GM23338 (cell line): ENCODE results near the gene DESI1. TPM values are rescaled to one million over a fixed set of nuclear protein-coding genes. Genes with fewer than 3 reads are reported as not detected.

Experiments used
- ATAC-seq: fragments of 200-7000 bp; cut with Tn5 transposase; 3 replicates; pipeline ENCODE4 v1.9.1; 2020
- DNase-seq: peaks from one replicate; pipeline ENCODE4 v3.0.0-alpha.2; 2015; ENCODE audit warnings: low spot score
- H2AFZ ChIP-seq: fragments of 200-600 bp; sonication (generic); 2 replicates; pipeline ENCODE4 v1.8.0; 2016; ENCODE audit warnings: antibody characterized with exemption, mild to moderate bottlenecking, moderate library complexity
- H3F3A ChIP-seq: fragments of 200-600 bp; sonication (generic); replicated peaks from 2 replicates; pipeline ENCODE4 v1.8.0; 2017; ENCODE audit warnings: antibody characterized with exemption, mixed run types, low read depth
- H3K27ac ChIP-seq: fragments of 200-600 bp; sonication (generic); 2 replicates; pipeline ENCODE4 v1.6.1; 2016; ENCODE audit warnings: low read depth
- H3K27me3 ChIP-seq: fragments of 200-600 bp; sonication (generic); 2 replicates; pipeline ENCODE4 v1.8.0; 2016; ENCODE audit warnings: mild to moderate bottlenecking, mixed run types, moderate library complexity; ENCODE audit not compliant: insufficient read depth
- H3K36me3 ChIP-seq: fragments of 200-600 bp; sonication (generic); 2 replicates; pipeline ENCODE4 v1.8.0; 2016; ENCODE audit warnings: mild to moderate bottlenecking; ENCODE audit not compliant: insufficient read depth
- H3K4me1 ChIP-seq: fragments of 200-600 bp; sonication (generic); 2 replicates; pipeline ENCODE4 v1.8.0; 2016; ENCODE audit warnings: mild to moderate bottlenecking, moderate library complexity; ENCODE audit not compliant: insufficient read depth
- H3K4me2 ChIP-seq: fragments of 200-600 bp; sonication (generic); 2 replicates; pipeline ENCODE4 v1.7.1; 2017; ENCODE audit warnings: mixed run types
- H3K4me3 ChIP-seq: fragments of 200-600 bp; sonication (generic); 2 replicates; pipeline ENCODE4 v1.6.1; 2016; ENCODE audit warnings: mixed run types
- H3K79me2 ChIP-seq: fragments of 200-600 bp; sonication (generic); replicated peaks from 2 replicates; pipeline ENCODE4 v1.8.0; 2017; ENCODE audit warnings: mild to moderate bottlenecking; ENCODE audit not compliant: insufficient read depth
- H3K9me2 ChIP-seq: fragments of 200-600 bp; sonication (generic); 2 replicates; pipeline ENCODE4 v1.8.0; 2017; ENCODE audit not compliant: insufficient read depth
- H4K20me1 ChIP-seq: fragments of 200-600 bp; sonication (generic); replicated peaks from 2 replicates; pipeline ENCODE4 v1.8.0; 2017; ENCODE audit warnings: mild to moderate bottlenecking; ENCODE audit not compliant: insufficient read depth
- H3K27ac Mint-ChIP-seq: 2 replicates; pipeline ENCODE4 v1.8.0; 2020; ENCODE audit warnings: inconsistent platforms, mild to moderate bottlenecking, moderate library complexity, mixed read lengths
- H3K27me3 Mint-ChIP-seq: 3 replicates; pipeline ENCODE4 v1.8.0; 2022; ENCODE audit warnings: low read depth, mild to moderate bottlenecking, moderate library complexity, mixed read lengths, inconsistent platforms; ENCODE audit not compliant: insufficient read depth, poor library complexity
- H3K36me3 Mint-ChIP-seq: 3 replicates; pipeline ENCODE4 v1.8.0; 2021; ENCODE audit warnings: low read depth, mild to moderate bottlenecking, inconsistent platforms, moderate library complexity, mixed read lengths
- H3K4me1 Mint-ChIP-seq: 3 replicates; pipeline ENCODE4 v1.8.0; 2020; ENCODE audit warnings: mild to moderate bottlenecking, inconsistent platforms, mixed read lengths
- H3K4me3 Mint-ChIP-seq: 3 replicates; pipeline ENCODE4 v1.8.0; 2021; ENCODE audit warnings: moderate library complexity, mild to moderate bottlenecking, inconsistent platforms, mixed read lengths
- H3K9me3 Mint-ChIP-seq: 3 replicates; pipeline ENCODE4 v1.8.0; 2020; ENCODE audit warnings: moderate library complexity, mild to moderate bottlenecking, inconsistent platforms, mixed read lengths
- CREB1 ChIP-seq: fragments of 250-450 bp; sonication (Bioruptor Pico); IDR thresholded peaks from 2 replicates; pipeline ENCODE4 v1.5.0; 2020; ENCODE audit warnings: low read depth, mild to moderate bottlenecking, moderate library complexity
- CTCF ChIP-seq, 2 experiments: fragments of 200-600 bp in 1 of 2; sonication (generic) in 1 of 2; conservative IDR thresholded peaks; 2 replicates each; pipeline versions ENCODE4 v1.5.1 to v1.6.1; 2016 to 2017; ENCODE audit warnings: antibody characterized with exemption in 2 of 2, low read depth in 2 of 2, mild to moderate bottlenecking in 2 of 2, moderate library complexity in 1 of 2
- ETS1 ChIP-seq: IDR thresholded peaks from 2 replicates; pipeline ENCODE4 v1.6.1; 2016; ENCODE audit warnings: antibody characterized with exemption
- EZH2 ChIP-seq: fragments of 200-600 bp; sonication (generic); IDR thresholded peaks from one replicate; pipeline ENCODE4 v1.8.0; 2017; ENCODE audit warnings: antibody characterized with exemption, mild to moderate bottlenecking, low read depth; ENCODE audit not compliant: unreplicated experiment
- EZH2phosphoT487 ChIP-seq: fragments of 200-600 bp; sonication (generic); IDR thresholded peaks from one replicate; pipeline ENCODE4 v1.8.1; 2018; ENCODE audit warnings: antibody characterized with exemption; ENCODE audit not compliant: unreplicated experiment
- JUNB ChIP-seq: IDR thresholded peaks from one replicate; pipeline ENCODE4 v1.6.1; 2016; ENCODE audit warnings: antibody characterized with exemption; ENCODE audit not compliant: unreplicated experiment
- NANOG ChIP-seq: IDR thresholded peaks from 2 replicates; pipeline ENCODE4 v1.6.1; 2016; ENCODE audit warnings: antibody characterized with exemption, borderline replicate concordance
- POLR2AphosphoS5 ChIP-seq: IDR thresholded peaks from 2 replicates; pipeline ENCODE4 v1.6.1; 2016; ENCODE audit warnings: antibody characterized with exemption, low read depth
- REST ChIP-seq: IDR thresholded peaks from one replicate; pipeline ENCODE4 v1.6.1; 2018; ENCODE audit warnings: antibody characterized with exemption; ENCODE audit not compliant: unreplicated experiment
- STAT1 ChIP-seq: IDR thresholded peaks from one replicate; pipeline ENCODE4 v1.6.1; 2016; ENCODE audit warnings: antibody characterized with exemption; ENCODE audit not compliant: unreplicated experiment
- ZNF114 ChIP-seq: fragments of 250-450 bp; sonication (Bioruptor Pico); IDR thresholded peaks from 2 replicates; pipeline ENCODE4 v1.5.0; 2020; ENCODE audit warnings: mild to moderate bottlenecking, moderate library complexity
- ZNF331 ChIP-seq: fragments of 250-450 bp; sonication (Bioruptor Pico); IDR thresholded peaks from 2 replicates; pipeline ENCODE4 v1.5.0; 2020; ENCODE audit warnings: low read depth, mild to moderate bottlenecking, moderate library complexity
- ZNF462 ChIP-seq: fragments of 250-450 bp; sonication (Bioruptor Pico); IDR thresholded peaks from 2 replicates; pipeline ENCODE4 v1.5.0; 2020; ENCODE audit warnings: mild to moderate bottlenecking, moderate library complexity
- polyA plus RNA-seq: library from polyadenylated mRNA; unstranded; fragments of >200 nt; fragmentation: Nextera tagmentation; extraction: Ambion mirVana; gene quantifications from 2 replicates; pipeline ENCODE4 v1.2.1, GENCODE V29; 2016
- total RNA-seq: library from RNA; depleted of rRNA; stranded (reverse); fragments of >200 nt; shearing (Covaris generic); gene quantifications from 2 replicates; pipeline ENCODE4 v1.2.3, GENCODE V29; 2014

The DESI1 gene
- total and polyA plus RNA-seq, 2 experiments from 2014 or later: 33.7 to 53.8 TPM

- H3K36me3 ChIP-seq: peaks cover 64% of the 10 kb centered on the region
- no peak overlapping the region for H2AFZ ChIP-seq
- TF ChIP-seq CTCF (conservative IDR thresholded peaks at IDR 0.05; ENCODE audit: low read depth in 2 of 2) (no peak), STAT1 (no peak), CREB1 (CRISPR knock-in tag) (no peak), ETS1 (no peak), POLR2AphosphoS5 (no peak), JUNB (no peak), ZNF114 (CRISPR knock-in tag) (no peak), ZNF462 (CRISPR knock-in tag) (no peak), EZH2 (no peak), EZH2phosphoT487 (no peak), REST (no peak), NANOG (no peak), ZNF331 (CRISPR knock-in tag) (no peak)
- H3K9me2 ChIP-seq: no peaks in the 10 kb centered on the region
- H3K4me2 ChIP-seq: no peak overlapping the region
- Mint-ChIP-seq H3K4me3 (no peak overlapping the region), H3K36me3 (peaks cover 91% of the 10 kb centered on the region), H3K27ac (no peak overlapping the region), H3K27me3 (peaks cover 4% of the 10 kb centered on the region), H3K4me1 (no peaks in the 10 kb centered on the region), H3K9me3 (peaks cover 6% of the 10 kb centered on the region; the same call in 2 of the 3 replicates)
- DNase-seq: no peak
- no peak for ATAC-seq
- H3F3A ChIP-seq: no peaks in the 10 kb centered on the region; the same call in 1 of the 2 replicates
- H3K4me3 ChIP-seq: no peak overlapping the region
- no peaks in the 10 kb centered on the region for H3K4me1 ChIP-seq
- no peaks in the 10 kb centered on the region for H3K27me3 ChIP-seq
- H3K27ac ChIP-seq: no peak overlapping the region
- peaks cover 53% of the 10 kb centered on the region for H3K79me2 ChIP-seq
- H4K20me1 ChIP-seq: peaks cover 29% of the 10 kb centered on the region
These were observed 15.6 kb upstream of the DESI1 start for GRCh38 chr22:41636467-41636866.
